K562 (cell line): ENCODE data around the gene COL9A2. TPM values are rescaled to one million over a fixed set of nuclear protein-coding genes. Genes with fewer than 3 reads are reported as not detected.
A peak's percentile ranks its signal among the peaks of the same experiment; 100 is the strongest.

Experiments used
- ATF7 ChIP-seq: fragments of 450-650 bp; IDR thresholded peaks from 2 replicates; pipeline ENCODE4 v1.7.1; 2014; ENCODE audit warnings: mild to moderate bottlenecking, moderate library complexity
- CEBPG ChIP-seq, 3 experiments: fragments of 200-800 bp in 1 of 3; sonication (Bioruptor generic) in 1 of 3; sonication (generic) in 1 of 3; formaldehyde crosslinking in 1 of 3; IDR thresholded peaks in 2 of 3; conservative IDR thresholded peaks in 1 of 3; 2 replicates each; pipeline versions ENCODE4 v1.6.1 to v1.8.0; 2016 to 2022; ENCODE audit warnings: missing compliant biosample characterization in 2 of 3, missing genetic modification characterization in 2 of 3, mild to moderate bottlenecking in 1 of 3, missing genetic modification reagents in 1 of 3
- GATA2 ChIP-seq: sonication (generic); formaldehyde crosslinking; IDR thresholded peaks from 2 replicates; pipeline ENCODE4 v1.4.0; 2020; ENCODE audit warnings: mild to moderate bottlenecking, missing genetic modification reagents
- MED1 ChIP-seq: sonication (generic); formaldehyde crosslinking; IDR thresholded peaks from 2 replicates; pipeline ENCODE4 v1.8.1; 2023; ENCODE audit warnings: missing genetic modification reagents, borderline replicate concordance
- NBN ChIP-seq: fragments of 450-650 bp; IDR thresholded peaks from 2 replicates; pipeline ENCODE4 v1.6.1; 2016; ENCODE audit warnings: low read depth, mild to moderate bottlenecking
- NFIC ChIP-seq: fragments of 450-650 bp; IDR thresholded peaks from 2 replicates; pipeline ENCODE4 v1.6.1; 2017; ENCODE audit warnings: mild to moderate bottlenecking, inconsistent platforms
- NR2F6 ChIP-seq: fragments of 450-650 bp; formaldehyde crosslinking; IDR thresholded peaks from 2 replicates; pipeline ENCODE4 v1.4.0; 2020; ENCODE audit warnings: mild to moderate bottlenecking
- PHB2 ChIP-seq: fragments of 450-650 bp; IDR thresholded peaks from 2 replicates; pipeline ENCODE4 v1.6.1; 2017; ENCODE audit warnings: low read depth
- POLR2H ChIP-seq: IDR thresholded peaks from 2 replicates; pipeline ENCODE4 v1.6.1; 2016; ENCODE audit warnings: missing genetic modification characterization, low read depth, mild to moderate bottlenecking, control low read depth, missing compliant biosample characterization, moderate library complexity
- SMC3 ChIP-seq: conservative IDR thresholded peaks from 2 replicates; pipeline ENCODE4 v1.6.1; 2011; ENCODE audit warnings: low read depth, low read length, improper control_type of control experiment; ENCODE audit not compliant: insufficient read depth
- TCF7 ChIP-seq: sonication (generic); IDR thresholded peaks from 2 replicates; pipeline ENCODE4 v1.6.1; 2016; ENCODE audit warnings: antibody characterized with exemption, borderline replicate concordance
- TEAD4 ChIP-seq, 2 experiments: sonication (generic) in 1 of 2; formaldehyde crosslinking in 1 of 2; IDR thresholded peaks; 2 replicates each; pipeline versions ENCODE4 v1.6.1 to v1.8.0; 2012 to 2022; ENCODE audit warnings: borderline replicate concordance in 1 of 2, inconsistent platforms in 1 of 2, low read length in 1 of 2, mild to moderate bottlenecking in 1 of 2, missing genetic modification reagents in 1 of 2
- ZNF311 ChIP-seq: fragments of 250-450 bp; sonication (Bioruptor Pico); IDR thresholded peaks from 2 replicates; pipeline ENCODE4 v1.4.0; 2020; ENCODE audit warnings: mild to moderate bottlenecking, moderate library complexity
- ZNF316 ChIP-seq: fragments of 450-650 bp; IDR thresholded peaks from 2 replicates; pipeline ENCODE4 v1.6.1; 2016
- polyA plus RNA-seq, 8 experiments: library from polyadenylated mRNA; depleted of rRNA in 4 of 8; stranded (reverse) in 5 of 8; unstranded in 3 of 8; fragments of >200 nt; fragmentation: Nextera tagmentation in 2 of 8; fragmentation: Illumina TruSeq in 1 of 8; extraction: Ambion mirVana in 2 of 8; extraction: Trizol in 1 of 8; gene quantifications; 2 replicates each; pipeline versions ENCODE4 v1.2.1 to v1.2.3, GENCODE V29; 2011 to 2014; ENCODE audit warnings: inconsistent platforms in 1 of 8, missing spikeins in 1 of 8
- total RNA-seq, 7 experiments: library from RNA; depleted of rRNA in 6 of 7; stranded (reverse); fragments of >200 nt in 6 of 7; fragmentation: Illumina TruSeq in 2 of 7; extraction: Trizol in 2 of 7; gene quantifications; 2 replicates each; pipeline versions ENCODE4 v1.2.1 to v1.2.3, GENCODE V29; 2011 to 2021; ENCODE audit warnings: low replicate concordance in 1 of 7
- TF ChIP-seq, protein P1 (sequence below): sonication (generic); formaldehyde crosslinking; IDR thresholded peaks from 2 replicates; pipeline ENCODE4 v1.8.1; 2023; ENCODE audit warnings: mild to moderate bottlenecking, missing genetic modification reagents
- TF ChIP-seq, protein P2 (sequence below): fragments of 450-650 bp; formaldehyde crosslinking; IDR thresholded peaks from 2 replicates; pipeline ENCODE4 v1.4.0; 2020; ENCODE audit warnings: mild to moderate bottlenecking, moderate library complexity
- TF ChIP-seq, protein P3 (sequence below): sonication (generic); formaldehyde crosslinking; IDR thresholded peaks from 2 replicates; pipeline ENCODE4 v1.8.0; 2022; ENCODE audit warnings: missing genetic modification reagents, mild to moderate bottlenecking, moderate library complexity, borderline replicate concordance
- TF ChIP-seq, protein P4 (sequence below), 2 experiments: fragments of 450-650 bp; conservative IDR thresholded peaks; 2 replicates each; pipeline ENCODE4 v1.6.1; 2017; ENCODE audit warnings: mild to moderate bottlenecking in 2 of 2, moderate library complexity in 2 of 2
- TF ChIP-seq, protein P5 (sequence below): fragments of 450-650 bp; IDR thresholded peaks from 2 replicates; pipeline ENCODE4 v1.6.1; 2016; ENCODE audit warnings: low read depth, mild to moderate bottlenecking, moderate library complexity

Gene COL9A2
- total and polyA plus RNA-seq, 9 of the 15 experiments (the other 6 are each of a cell fraction or from before 2014, with no cell fraction given), result 0.03 to 2.2 (median 0.31) TPM

DNA sequence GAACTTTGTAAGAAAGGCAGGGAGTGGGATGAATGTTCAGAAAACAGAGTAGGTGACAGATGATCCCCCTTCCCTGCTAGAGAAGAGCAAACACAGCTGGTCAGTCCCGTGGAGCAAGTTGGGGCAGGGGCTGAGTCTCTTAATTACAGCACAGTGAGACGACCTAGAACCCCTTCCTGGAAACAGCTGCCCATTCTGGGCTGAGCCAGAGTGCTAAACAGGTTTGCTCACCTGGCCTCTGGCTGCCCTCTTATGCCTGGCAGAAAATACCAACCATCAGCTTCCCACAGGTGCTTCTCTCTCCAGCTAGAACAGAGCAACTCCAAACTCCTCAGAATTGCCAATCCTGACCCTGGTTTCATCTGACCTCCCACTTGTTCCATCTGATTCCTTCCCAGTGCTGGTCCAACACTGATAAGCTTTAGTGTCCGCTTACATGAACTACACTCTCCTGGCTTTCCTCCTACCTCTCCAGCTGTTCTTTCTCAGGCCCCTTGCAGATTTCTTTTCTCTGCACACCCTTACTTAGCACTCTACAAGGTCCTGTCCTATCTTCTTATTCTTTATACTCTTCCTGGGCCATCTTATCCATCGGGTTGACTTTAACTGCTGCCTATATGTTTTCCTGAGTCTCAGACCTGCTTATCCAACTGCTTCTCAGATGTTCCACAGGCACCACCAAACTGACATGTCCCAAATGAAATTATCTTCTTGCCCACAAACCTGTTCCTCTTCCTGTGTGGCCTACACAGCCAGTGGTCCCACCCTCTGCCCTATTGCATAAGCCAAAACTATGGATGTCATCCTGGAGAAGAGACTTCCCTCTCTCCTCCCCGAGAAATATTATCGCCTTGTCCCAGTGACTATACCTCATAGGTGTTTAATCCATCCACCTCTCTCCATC lies 22.6 kb upstream of the COL9A2 start (continued):
- TF ChIP-seq NBN, result peak; percentile 77
- TF ChIP-seq PHB2, result no peak
- TF ChIP-seq GATA2 (CRISPR knock-in tag), result peak; percentile 56
- TF ChIP-seq CEBPG (CRISPR knock-in tag; IDR thresholded peaks at IDR 0.05), result peak; percentile 85
- peak; percentile 12 to 84; a peak in 2 of 4 replicates for TF ChIP-seq CEBPG (tag; conservative IDR thresholded peaks at IDR 0.05 in 1 of 2, IDR thresholded peaks at IDR 0.05 in 1 of 2)
- TF ChIP-seq, protein P1, sequence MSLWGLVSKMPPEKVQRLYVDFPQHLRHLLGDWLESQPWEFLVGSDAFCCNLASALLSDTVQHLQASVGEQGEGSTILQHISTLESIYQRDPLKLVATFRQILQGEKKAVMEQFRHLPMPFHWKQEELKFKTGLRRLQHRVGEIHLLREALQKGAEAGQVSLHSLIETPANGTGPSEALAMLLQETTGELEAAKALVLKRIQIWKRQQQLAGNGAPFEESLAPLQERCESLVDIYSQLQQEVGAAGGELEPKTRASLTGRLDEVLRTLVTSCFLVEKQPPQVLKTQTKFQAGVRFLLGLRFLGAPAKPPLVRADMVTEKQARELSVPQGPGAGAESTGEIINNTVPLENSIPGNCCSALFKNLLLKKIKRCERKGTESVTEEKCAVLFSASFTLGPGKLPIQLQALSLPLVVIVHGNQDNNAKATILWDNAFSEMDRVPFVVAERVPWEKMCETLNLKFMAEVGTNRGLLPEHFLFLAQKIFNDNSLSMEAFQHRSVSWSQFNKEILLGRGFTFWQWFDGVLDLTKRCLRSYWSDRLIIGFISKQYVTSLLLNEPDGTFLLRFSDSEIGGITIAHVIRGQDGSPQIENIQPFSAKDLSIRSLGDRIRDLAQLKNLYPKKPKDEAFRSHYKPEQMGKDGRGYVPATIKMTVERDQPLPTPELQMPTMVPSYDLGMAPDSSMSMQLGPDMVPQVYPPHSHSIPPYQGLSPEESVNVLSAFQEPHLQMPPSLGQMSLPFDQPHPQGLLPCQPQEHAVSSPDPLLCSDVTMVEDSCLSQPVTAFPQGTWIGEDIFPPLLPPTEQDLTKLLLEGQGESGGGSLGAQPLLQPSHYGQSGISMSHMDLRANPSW (CRISPR knock-in tag), result no peak
- no peak for TF ChIP-seq POLR2H
- no peak for TF ChIP-seq SMC3
- TF ChIP-seq, protein P2, sequence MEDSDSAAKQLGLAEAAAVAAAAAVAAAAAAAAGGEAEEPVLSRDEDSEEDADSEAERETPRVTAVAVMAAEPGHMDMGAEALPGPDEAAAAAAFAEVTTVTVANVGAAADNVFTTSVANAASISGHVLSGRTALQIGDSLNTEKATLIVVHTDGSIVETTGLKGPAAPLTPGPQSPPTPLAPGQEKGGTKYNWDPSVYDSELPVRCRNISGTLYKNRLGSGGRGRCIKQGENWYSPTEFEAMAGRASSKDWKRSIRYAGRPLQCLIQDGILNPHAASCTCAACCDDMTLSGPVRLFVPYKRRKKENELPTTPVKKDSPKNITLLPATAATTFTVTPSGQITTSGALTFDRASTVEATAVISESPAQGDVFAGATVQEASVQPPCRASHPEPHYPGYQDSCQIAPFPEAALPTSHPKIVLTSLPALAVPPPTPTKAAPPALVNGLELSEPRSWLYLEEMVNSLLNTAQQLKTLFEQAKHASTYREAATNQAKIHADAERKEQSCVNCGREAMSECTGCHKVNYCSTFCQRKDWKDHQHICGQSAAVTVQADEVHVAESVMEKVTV, result no peak
- TF ChIP-seq, protein P3, sequence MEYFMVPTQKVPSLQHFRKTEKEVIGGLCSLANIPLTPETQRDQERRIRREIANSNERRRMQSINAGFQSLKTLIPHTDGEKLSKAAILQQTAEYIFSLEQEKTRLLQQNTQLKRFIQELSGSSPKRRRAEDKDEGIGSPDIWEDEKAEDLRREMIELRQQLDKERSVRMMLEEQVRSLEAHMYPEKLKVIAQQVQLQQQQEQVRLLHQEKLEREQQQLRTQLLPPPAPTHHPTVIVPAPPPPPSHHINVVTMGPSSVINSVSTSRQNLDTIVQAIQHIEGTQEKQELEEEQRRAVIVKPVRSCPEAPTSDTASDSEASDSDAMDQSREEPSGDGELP (CRISPR knock-in tag), result peak; percentile 70
- no peak for TF ChIP-seq NR2F6 (CRISPR knock-in tag)
- no peak for TF ChIP-seq MED1 (CRISPR knock-in tag)
- TF ChIP-seq ZNF316, result no peak
- peak; percentile 56; the same call in 1 of the 2 replicates for TF ChIP-seq ATF7
- TF ChIP-seq TEAD4 (IDR thresholded peaks at IDR 0.05; ENCODE audit: low read length), result peak; percentile 76
- no peak for TF ChIP-seq TEAD4 (CRISPR knock-in tag; IDR thresholded peaks at IDR 0.05; ENCODE audit: borderline replicate concordance)
- TF ChIP-seq, protein P4, sequence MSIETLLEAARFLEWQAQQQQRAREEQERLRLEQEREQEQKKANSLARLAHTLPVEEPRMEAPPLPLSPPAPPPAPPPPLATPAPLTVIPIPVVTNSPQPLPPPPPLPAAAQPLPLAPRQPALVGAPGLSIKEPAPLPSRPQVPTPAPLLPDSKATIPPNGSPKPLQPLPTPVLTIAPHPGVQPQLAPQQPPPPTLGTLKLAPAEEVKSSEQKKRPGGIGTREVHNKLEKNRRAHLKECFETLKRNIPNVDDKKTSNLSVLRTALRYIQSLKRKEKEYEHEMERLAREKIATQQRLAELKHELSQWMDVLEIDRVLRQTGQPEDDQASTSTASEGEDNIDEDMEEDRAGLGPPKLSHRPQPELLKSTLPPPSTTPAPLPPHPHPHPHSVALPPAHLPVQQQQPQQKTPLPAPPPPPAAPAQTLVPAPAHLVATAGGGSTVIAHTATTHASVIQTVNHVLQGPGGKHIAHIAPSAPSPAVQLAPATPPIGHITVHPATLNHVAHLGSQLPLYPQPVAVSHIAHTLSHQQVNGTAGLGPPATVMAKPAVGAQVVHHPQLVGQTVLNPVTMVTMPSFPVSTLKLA (conservative IDR thresholded peaks at IDR 0.05), result no peak
- TF ChIP-seq NFIC, result peak; percentile 67
- TF ChIP-seq TCF7, result no peak
- no peak for TF ChIP-seq ZNF311
- TF ChIP-seq, protein P5, sequence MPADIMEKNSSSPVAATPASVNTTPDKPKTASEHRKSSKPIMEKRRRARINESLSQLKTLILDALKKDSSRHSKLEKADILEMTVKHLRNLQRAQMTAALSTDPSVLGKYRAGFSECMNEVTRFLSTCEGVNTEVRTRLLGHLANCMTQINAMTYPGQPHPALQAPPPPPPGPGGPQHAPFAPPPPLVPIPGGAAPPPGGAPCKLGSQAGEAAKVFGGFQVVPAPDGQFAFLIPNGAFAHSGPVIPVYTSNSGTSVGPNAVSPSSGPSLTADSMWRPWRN, result no peak
